ENCODE data around the gene IL18RAP.

Gene IL18RAP

DNA sequence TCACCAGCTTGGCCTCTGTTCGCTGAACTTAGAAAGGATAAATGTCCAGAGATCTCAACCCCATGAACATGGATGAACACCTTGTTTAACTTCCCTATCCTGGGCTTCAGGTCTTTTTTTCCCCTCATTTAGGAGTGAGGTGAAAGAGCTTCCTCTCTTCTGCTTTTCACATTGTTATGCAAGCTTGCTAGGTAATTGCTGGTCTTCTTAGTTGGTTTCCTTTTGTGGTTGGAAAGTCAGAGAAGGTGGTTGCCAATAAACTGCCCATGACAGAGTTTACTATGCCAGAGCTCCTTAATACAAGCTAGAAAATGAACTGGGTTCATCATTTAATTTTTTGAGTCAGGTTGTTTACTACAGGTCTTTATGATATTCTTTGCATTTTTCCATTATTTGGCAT, 66.7 kb downstream of the IL18RAP start:
- Mint-ChIP-seq H3K27ac (no peak overlapping the region), H3K9me3 (no peaks in the 10 kb centered on the region), H3K36me3 (ENCODE audit: low read depth) (no peaks in the 10 kb centered on the region), H3K4me3 (no peak overlapping the region), H3K4me1 (ENCODE audit: low read depth) (peaks cover 24% of the 10 kb centered on the region), H3K27me3 (peaks cover 46% of the 10 kb centered on the region)

DNA sequence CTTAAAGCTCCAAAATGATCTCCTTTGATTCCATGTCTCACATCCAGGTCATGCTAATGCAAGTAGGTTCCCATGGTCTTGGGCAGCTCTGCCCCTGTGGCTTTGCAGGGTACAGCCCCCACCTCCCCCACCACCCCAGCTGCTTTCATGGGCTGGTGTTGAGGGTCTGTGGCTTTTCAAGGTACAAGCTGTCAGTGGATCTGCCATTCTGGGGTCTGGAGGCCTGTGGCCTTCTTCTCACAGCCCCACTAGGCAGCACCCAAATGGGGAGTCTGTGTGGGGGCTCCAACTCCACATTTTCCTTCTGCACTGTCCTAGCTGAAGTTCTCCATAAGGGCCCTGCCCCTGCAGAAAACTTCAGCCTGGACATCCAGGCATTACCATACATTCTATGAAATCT, 69.0 kb downstream of the IL18RAP start:
- no peak overlapping the region for H3K27ac Mint-ChIP-seq
- H3K27me3 Mint-ChIP-seq, result peaks cover 42% of the 10 kb centered on the region
- peaks cover 24% of the 10 kb centered on the region for H3K4me1 Mint-ChIP-seq (ENCODE audit: low read depth)
- H3K4me3 Mint-ChIP-seq, result no peak overlapping the region
- H3K36me3 Mint-ChIP-seq (ENCODE audit: low read depth), result no peaks in the 10 kb centered on the region
- no peaks in the 10 kb centered on the region for H3K9me3 Mint-ChIP-seq

DNA sequence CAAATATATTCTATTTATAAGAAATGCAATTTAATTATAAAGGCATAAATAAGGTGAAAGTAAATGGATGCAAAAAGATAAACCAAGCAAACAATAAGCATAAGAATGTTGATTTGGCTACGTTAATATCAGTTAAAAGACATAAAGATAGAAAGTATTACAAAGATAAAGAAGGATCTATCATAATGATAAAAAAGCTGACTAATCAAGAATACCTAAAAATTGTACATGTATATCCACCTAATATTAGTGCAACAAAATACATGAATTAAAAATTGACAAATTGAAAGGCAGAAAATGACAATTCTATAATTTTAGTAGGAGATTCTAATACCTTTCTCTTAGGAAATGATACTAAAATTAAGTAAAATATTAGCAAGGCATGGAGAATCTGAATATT, 71.6 kb downstream of the IL18RAP start:
- Mint-ChIP-seq H3K27ac (no peak overlapping the region), H3K27me3 (peaks cover 33% of the 10 kb centered on the region), H3K4me3 (no peak overlapping the region), H3K4me1 (ENCODE audit: low read depth) (peaks cover 10% of the 10 kb centered on the region), H3K9me3 (no peaks in the 10 kb centered on the region), H3K36me3 (ENCODE audit: low read depth) (no peaks in the 10 kb centered on the region)

DNA sequence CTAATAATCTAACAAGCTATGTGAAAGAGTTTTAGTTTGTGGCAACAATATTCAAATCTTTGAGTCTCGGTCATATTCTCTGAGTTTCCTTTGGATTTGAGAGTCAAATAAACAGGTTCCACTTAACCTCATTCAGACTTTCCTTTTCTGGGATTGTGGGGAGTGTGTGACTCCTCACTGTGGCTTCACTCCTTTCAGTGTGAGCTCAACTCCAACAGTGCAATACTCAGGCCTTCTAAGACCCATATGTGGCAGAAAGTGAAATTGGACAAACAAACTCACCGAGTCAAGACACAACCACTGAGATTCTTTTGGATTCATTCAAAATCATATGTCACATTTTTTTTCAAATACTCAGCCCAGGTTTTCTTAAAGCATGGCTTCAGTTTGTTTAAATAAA, 75.5 kb downstream of the IL18RAP start:
- Mint-ChIP-seq H3K36me3 (ENCODE audit: low read depth) (no peaks in the 10 kb centered on the region), H3K4me1 (ENCODE audit: low read depth) (peaks cover 6% of the 10 kb centered on the region), H3K27ac (no peak overlapping the region), H3K27me3 (peaks cover 23% of the 10 kb centered on the region), H3K4me3 (no peak overlapping the region), H3K9me3 (no peaks in the 10 kb centered on the region)

DNA sequence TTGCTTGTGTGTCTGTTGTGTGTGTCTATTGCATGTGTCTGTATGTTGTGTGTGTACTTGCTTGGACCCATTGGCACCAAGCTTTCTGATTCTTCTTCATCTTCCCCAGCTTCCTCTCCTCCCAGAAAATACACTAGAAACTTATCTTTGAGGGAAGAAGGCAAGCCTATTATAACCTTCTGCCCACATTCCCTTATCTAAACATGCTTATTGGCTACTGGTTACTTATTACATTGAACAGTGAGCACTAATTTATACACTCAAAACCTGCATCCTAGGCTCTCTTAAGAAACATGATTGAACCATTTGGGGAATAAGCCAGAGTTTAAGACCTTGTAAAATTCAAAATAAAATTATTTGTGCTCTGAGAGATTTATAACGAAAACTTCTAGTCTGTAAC, 76.6 kb downstream of the IL18RAP start:
- Mint-ChIP-seq H3K4me1 (ENCODE audit: low read depth) (peaks cover 6% of the 10 kb centered on the region), H3K36me3 (ENCODE audit: low read depth) (no peaks in the 10 kb centered on the region), H3K4me3 (no peak overlapping the region), H3K27me3 (peaks cover 22% of the 10 kb centered on the region), H3K9me3 (no peaks in the 10 kb centered on the region), H3K27ac (no peak overlapping the region)

Measured in stimulated activated naive CD8-positive, alpha-beta T cell treated with anti-CD3 and anti-CD28 coated beads, Interleukin-15, Interleukin-2, amounts not matched to agents 100 ng/mL and 50 ng/mL, for 24 hours (primary cell).